ENCODE measurements around the gene MYO15A. TPM values are rescaled to one million over a fixed set of nuclear protein-coding genes. Genes with fewer than 3 reads are reported as not detected.

Gene MYO15A
- total RNA-seq, 1 experiment from 2014 or later: 0.36 TPM

DNA sequence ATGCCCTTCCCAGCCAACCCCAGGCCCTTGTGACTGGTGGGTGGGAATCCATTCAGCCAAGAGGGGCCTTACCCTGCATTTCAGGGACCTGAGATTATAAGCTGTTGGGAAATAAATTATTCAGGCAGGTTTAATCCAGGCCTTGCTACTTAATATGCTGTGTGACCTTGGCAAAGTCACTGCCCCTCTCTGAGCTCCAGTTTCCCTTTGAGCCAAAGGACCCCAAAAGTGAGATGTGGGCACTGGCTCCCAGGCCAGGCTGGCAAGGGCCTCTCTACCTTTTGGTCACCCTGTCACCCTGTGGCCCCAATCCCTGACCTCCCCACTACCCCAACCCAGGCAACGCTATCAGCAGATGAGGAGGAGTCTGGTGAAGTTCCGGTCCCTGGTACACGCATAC is 33.9 kb downstream of the MYO15A start:
- DNase-seq (ENCODE audit: low read depth, low spot score) (no peak), ATAC-seq (no peak)
- H3K4me1 ChIP-seq (ENCODE audit: control insufficient read depth, insufficient read depth, low read length): no peaks in the 10 kb centered on the region
- no peaks in the 10 kb centered on the region for H3K27me3 ChIP-seq (ENCODE audit: control insufficient read depth, insufficient read depth, low read length)
- TF ChIP-seq, protein P1, sequence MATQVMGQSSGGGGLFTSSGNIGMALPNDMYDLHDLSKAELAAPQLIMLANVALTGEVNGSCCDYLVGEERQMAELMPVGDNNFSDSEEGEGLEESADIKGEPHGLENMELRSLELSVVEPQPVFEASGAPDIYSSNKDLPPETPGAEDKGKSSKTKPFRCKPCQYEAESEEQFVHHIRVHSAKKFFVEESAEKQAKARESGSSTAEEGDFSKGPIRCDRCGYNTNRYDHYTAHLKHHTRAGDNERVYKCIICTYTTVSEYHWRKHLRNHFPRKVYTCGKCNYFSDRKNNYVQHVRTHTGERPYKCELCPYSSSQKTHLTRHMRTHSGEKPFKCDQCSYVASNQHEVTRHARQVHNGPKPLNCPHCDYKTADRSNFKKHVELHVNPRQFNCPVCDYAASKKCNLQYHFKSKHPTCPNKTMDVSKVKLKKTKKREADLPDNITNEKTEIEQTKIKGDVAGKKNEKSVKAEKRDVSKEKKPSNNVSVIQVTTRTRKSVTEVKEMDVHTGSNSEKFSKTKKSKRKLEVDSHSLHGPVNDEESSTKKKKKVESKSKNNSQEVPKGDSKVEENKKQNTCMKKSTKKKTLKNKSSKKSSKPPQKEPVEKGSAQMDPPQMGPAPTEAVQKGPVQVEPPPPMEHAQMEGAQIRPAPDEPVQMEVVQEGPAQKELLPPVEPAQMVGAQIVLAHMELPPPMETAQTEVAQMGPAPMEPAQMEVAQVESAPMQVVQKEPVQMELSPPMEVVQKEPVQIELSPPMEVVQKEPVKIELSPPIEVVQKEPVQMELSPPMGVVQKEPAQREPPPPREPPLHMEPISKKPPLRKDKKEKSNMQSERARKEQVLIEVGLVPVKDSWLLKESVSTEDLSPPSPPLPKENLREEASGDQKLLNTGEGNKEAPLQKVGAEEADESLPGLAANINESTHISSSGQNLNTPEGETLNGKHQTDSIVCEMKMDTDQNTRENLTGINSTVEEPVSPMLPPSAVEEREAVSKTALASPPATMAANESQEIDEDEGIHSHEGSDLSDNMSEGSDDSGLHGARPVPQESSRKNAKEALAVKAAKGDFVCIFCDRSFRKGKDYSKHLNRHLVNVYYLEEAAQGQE (IDR thresholded peaks at IDR 0.05; ENCODE audit: insufficient read depth in 1 of 2, low read depth in 2 of 2, low read length in 1 of 2): no peak
- TF ChIP-seq, protein P2, sequence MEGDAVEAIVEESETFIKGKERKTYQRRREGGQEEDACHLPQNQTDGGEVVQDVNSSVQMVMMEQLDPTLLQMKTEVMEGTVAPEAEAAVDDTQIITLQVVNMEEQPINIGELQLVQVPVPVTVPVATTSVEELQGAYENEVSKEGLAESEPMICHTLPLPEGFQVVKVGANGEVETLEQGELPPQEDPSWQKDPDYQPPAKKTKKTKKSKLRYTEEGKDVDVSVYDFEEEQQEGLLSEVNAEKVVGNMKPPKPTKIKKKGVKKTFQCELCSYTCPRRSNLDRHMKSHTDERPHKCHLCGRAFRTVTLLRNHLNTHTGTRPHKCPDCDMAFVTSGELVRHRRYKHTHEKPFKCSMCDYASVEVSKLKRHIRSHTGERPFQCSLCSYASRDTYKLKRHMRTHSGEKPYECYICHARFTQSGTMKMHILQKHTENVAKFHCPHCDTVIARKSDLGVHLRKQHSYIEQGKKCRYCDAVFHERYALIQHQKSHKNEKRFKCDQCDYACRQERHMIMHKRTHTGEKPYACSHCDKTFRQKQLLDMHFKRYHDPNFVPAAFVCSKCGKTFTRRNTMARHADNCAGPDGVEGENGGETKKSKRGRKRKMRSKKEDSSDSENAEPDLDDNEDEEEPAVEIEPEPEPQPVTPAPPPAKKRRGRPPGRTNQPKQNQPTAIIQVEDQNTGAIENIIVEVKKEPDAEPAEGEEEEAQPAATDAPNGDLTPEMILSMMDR (IDR thresholded peaks at IDR 0.05): no peak
- no peak for TF ChIP-seq TCF7L2 (IDR thresholded peaks at IDR 0.05; ENCODE audit: low read depth, low read length)
- no peak for TF ChIP-seq SIN3A (IDR thresholded peaks at IDR 0.05; ENCODE audit: borderline replicate concordance, insufficient read depth, low read depth, low read length)
- no peak for TF ChIP-seq POLR2AphosphoS5 (IDR thresholded peaks at IDR 0.05; ENCODE audit: low read depth, low read length)
- BruUV-seq (replicated peaks): no TSS peak
- H3K9me3 ChIP-seq (ENCODE audit: control insufficient read depth, insufficient read depth, low read depth, low read length): no peaks in the 10 kb centered on the region
- in situ Hi-C loops (cut with HindIII; ENCODE audit: low pct_unique_long_range_greater_than_20kb, low sequenced_read_pairs): no loop called here
- intact Hi-C loops (cut with micrococcal nuclease; ENCODE audit: unreplicated experiment): loop anchor here (10.0 kb wide), 1 partner anchor 72 kb away; no protein-coding TSS in a partner anchor
- H3K4me3 ChIP-seq (ENCODE audit: low read depth in 2 of 2, low read length in 2 of 2): no peak overlapping the region
- ChIA-PET POLR2A (no interaction called here), CTCF (no interaction called here)
- H3K27ac ChIP-seq (ENCODE audit: low read length): no peak overlapping the region
- no peaks in the 10 kb centered on the region for H3K36me3 ChIP-seq (ENCODE audit: control insufficient read depth, insufficient read depth, low read length)

DNA sequence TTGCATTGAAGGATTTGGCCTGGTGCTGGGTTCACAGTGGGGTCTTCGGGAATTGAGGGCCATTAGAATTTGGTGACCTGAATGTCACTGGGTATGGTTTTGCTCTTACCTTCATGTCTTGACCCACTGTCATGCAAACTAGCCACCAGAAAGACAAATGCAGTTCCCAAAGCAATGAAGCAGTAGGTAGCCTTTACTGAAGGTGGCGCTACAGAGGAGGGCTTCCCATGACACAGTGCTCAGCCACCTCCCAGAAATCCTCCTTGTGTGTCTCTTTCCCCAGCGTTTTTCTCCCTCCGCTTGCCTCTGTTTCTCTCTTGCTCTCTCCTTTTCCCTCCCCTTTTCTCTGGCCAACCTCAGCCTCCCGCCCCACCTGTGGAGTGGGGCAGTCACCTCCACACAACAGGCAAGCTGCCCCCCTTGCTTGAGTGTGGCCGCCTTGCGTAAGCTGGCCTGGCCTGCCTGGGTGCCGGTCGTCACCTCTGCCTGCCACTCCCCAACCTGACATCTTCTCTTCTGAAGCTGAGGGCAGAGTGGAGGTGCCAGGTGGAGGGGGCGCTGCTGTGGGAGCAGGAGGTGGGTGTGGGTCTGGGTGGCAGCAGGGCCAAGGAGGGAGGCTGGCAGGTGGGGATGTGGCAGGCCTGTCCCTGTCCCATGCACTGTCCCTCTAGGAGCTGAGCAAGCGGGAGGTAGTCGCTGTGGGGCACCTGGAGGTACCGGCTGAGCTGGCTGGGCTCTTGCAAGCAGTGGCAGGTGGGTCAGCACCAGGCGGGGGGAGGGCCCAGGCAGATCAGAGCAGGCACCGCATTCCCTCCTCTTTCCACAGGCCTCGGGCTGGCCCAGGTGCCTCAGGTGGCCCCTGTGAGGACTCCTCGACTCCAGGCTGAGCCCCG is 34.7 kb downstream of the MYO15A start:
- no peak overlapping the region for H3K27ac ChIP-seq (ENCODE audit: low read length)
- no peaks in the 10 kb centered on the region for H3K4me1 ChIP-seq (ENCODE audit: control insufficient read depth, insufficient read depth, low read length)
- no peaks in the 10 kb centered on the region for H3K9me3 ChIP-seq (ENCODE audit: control insufficient read depth, insufficient read depth, low read depth, low read length)
- ChIA-PET CTCF (interaction anchor here (0.6 kb wide), 1 partner anchor 569 kb away, joined by 10 read pairs; no protein-coding TSS in a partner anchor), POLR2A (no interaction called here)
- H3K4me3 ChIP-seq (ENCODE audit: low read depth in 2 of 2, low read length in 2 of 2): no peak overlapping the region
- ATAC-seq (no peak), DNase-seq (ENCODE audit: low read depth, low spot score) (no peak)
- TF ChIP-seq TCF7L2 (IDR thresholded peaks at IDR 0.05; ENCODE audit: low read depth, low read length) (no peak), SIN3A (IDR thresholded peaks at IDR 0.05; ENCODE audit: borderline replicate concordance, insufficient read depth, low read depth, low read length) (no peak), POLR2AphosphoS5 (IDR thresholded peaks at IDR 0.05; ENCODE audit: low read depth, low read length) (no peak)
- TF ChIP-seq, protein P2 (IDR thresholded peaks at IDR 0.05): no peak; the same call in 1 of the 2 replicates
- TF ChIP-seq, protein P1 (IDR thresholded peaks at IDR 0.05; ENCODE audit: insufficient read depth in 1 of 2, low read depth in 2 of 2, low read length in 1 of 2): no peak
- intact Hi-C loops (cut with micrococcal nuclease; ENCODE audit: unreplicated experiment) (loop anchor here (10.0 kb wide), 1 partner anchor 72 kb away; no protein-coding TSS in a partner anchor), in situ Hi-C loops (cut with HindIII; ENCODE audit: low pct_unique_long_range_greater_than_20kb, low sequenced_read_pairs) (no loop called here)
- no peaks in the 10 kb centered on the region for H3K27me3 ChIP-seq (ENCODE audit: control insufficient read depth, insufficient read depth, low read length)
- BruUV-seq (replicated peaks): no TSS peak
- no peaks in the 10 kb centered on the region for H3K36me3 ChIP-seq (ENCODE audit: control insufficient read depth, insufficient read depth, low read length)

Measured in Panc1 (cell line).